Measurements from ENCODE around the gene XIST. TPM values are rescaled to one million over a fixed set of nuclear protein-coding genes. Genes with fewer than 3 reads are reported as not detected.

Gene XIST
- total and polyA plus RNA-seq, 2 donors (not counting 1 experiment from before 2014, with no cell fraction given): 0.07 to 97.9 TPM

DNA sequence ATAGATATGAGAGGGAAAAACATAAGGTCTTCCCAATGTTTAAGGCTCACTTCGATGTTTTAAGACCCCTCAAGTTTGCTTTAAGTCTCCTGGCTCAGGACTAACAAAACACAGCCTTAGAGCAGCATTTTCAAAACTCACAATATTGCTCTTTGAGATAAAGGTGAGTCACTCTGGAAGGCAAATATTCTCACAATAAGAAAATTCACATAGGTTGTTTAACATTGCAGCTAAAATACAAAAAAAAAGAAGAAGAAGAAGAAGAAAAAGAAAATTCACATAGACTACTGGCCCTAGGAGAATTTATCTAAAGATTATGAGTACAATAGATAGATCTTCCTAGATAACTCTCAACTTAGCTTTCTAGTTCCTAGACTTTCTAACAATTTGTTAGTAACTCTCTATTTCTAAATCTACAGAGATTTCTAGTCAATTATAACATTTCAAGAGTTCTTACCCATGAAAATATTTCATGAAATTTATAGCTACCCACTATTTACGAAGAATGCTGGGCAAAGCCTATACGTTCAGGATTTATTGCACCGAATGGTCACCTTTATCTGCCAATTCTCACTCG, 22.5 kb downstream of the XIST start:
- H3K9me3 ChIP-seq (ENCODE audit: control insufficient read depth, insufficient read depth, low read depth, low read length): no peaks in the 10 kb centered on the region
- no peak overlapping the region for H3K4me3 ChIP-seq (replicated peaks in 1 of 4; ENCODE audit: control extremely low read depth in 1 of 4, insufficient read depth in 1 of 4, low read depth in 3 of 4, low read length in 4 of 4)
- H3K4me2 ChIP-seq (ENCODE audit: extremely low read depth, insufficient read depth, low read length): no peak overlapping the region
- no peak overlapping the region for H2AFZ ChIP-seq (ENCODE audit: low read length)
- DNase-seq (ENCODE audit: low read depth in 2 of 2): no peak
- H3K27ac ChIP-seq (ENCODE audit: insufficient read depth, low read length): no peak overlapping the region
- H3K9ac ChIP-seq (ENCODE audit: insufficient read depth, low read length): no peak overlapping the region
- peaks cover 3% of the 10 kb centered on the region for H4K20me1 ChIP-seq (ENCODE audit: control insufficient read depth, extremely low read depth, insufficient read depth, low read length)
- H3K27me3 ChIP-seq (ENCODE audit: control insufficient read depth, insufficient read depth, low read length): no peaks in the 10 kb centered on the region
- no peaks in the 10 kb centered on the region for H3K36me3 ChIP-seq (ENCODE audit: control insufficient read depth, insufficient read depth, low read length)
- TF ChIP-seq, protein P1, sequence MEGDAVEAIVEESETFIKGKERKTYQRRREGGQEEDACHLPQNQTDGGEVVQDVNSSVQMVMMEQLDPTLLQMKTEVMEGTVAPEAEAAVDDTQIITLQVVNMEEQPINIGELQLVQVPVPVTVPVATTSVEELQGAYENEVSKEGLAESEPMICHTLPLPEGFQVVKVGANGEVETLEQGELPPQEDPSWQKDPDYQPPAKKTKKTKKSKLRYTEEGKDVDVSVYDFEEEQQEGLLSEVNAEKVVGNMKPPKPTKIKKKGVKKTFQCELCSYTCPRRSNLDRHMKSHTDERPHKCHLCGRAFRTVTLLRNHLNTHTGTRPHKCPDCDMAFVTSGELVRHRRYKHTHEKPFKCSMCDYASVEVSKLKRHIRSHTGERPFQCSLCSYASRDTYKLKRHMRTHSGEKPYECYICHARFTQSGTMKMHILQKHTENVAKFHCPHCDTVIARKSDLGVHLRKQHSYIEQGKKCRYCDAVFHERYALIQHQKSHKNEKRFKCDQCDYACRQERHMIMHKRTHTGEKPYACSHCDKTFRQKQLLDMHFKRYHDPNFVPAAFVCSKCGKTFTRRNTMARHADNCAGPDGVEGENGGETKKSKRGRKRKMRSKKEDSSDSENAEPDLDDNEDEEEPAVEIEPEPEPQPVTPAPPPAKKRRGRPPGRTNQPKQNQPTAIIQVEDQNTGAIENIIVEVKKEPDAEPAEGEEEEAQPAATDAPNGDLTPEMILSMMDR (conservative IDR thresholded peaks at IDR 0.05 in 1 of 2, IDR thresholded peaks at IDR 0.05 in 1 of 2; ENCODE audit: low read depth in 1 of 2, low read length in 2 of 2): no peak
- no peak for TF ChIP-seq EZH2 (IDR thresholded peaks at IDR 0.05; ENCODE audit: low read length, missing control alignments)
- H3K79me2 ChIP-seq (ENCODE audit: control insufficient read depth, insufficient read depth, low read length): peaks cover 19% of the 10 kb centered on the region
- H3K4me1 ChIP-seq (ENCODE audit: control insufficient read depth, extremely low read depth, insufficient read depth, low read length): no peaks in the 10 kb centered on the region

DNA sequence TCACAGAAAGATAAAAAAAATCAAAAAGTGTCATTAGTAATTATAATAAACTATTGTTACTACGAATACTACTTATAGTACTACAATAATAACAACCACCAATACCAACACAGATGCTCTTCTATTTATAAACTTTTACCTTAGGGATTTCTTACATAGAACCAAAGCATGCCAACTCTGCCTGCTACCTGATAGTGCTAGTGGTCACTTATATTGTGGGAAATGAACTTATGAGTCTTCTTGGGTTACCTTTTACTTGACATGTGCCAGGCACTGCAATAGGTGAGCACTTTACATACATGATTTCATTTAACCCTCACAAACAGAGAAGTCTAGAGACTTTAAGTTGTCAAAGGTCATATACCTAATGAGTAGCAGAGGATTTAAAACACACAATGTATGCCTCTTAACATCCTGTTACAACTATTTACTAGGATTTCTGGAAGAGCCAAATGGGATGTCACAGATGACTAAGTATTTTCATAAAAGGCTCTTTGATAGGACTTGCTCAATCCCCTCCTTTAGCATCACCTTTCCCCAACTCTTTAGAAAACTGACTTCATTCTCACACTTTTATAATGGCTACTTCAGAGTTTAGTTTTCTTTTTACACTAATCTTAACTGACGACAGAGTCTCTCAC, 24.3 kb downstream of the XIST start:
- H3K36me3 ChIP-seq (ENCODE audit: control insufficient read depth, insufficient read depth, low read length): no peaks in the 10 kb centered on the region
- H4K20me1 ChIP-seq (ENCODE audit: control insufficient read depth, extremely low read depth, insufficient read depth, low read length): peaks cover 3% of the 10 kb centered on the region
- no peak overlapping the region for H3K9ac ChIP-seq (ENCODE audit: insufficient read depth, low read length)
- no peaks in the 10 kb centered on the region for H3K9me3 ChIP-seq (ENCODE audit: control insufficient read depth, insufficient read depth, low read depth, low read length)
- H3K4me3 ChIP-seq (replicated peaks in 1 of 4; ENCODE audit: control extremely low read depth in 1 of 4, insufficient read depth in 1 of 4, low read depth in 3 of 4, low read length in 4 of 4): no peak overlapping the region
- no peak overlapping the region for H3K4me2 ChIP-seq (ENCODE audit: extremely low read depth, insufficient read depth, low read length)
- DNase-seq (ENCODE audit: low read depth in 2 of 2): no peak
- no peak overlapping the region for H2AFZ ChIP-seq (ENCODE audit: low read length)
- peaks cover 10% of the 10 kb centered on the region for H3K79me2 ChIP-seq (ENCODE audit: control insufficient read depth, insufficient read depth, low read length)
- H3K4me1 ChIP-seq (ENCODE audit: control insufficient read depth, extremely low read depth, insufficient read depth, low read length): no peaks in the 10 kb centered on the region
- no peaks in the 10 kb centered on the region for H3K27me3 ChIP-seq (ENCODE audit: control insufficient read depth, insufficient read depth, low read length)
- TF ChIP-seq, protein P1 (conservative IDR thresholded peaks at IDR 0.05 in 1 of 2, IDR thresholded peaks at IDR 0.05 in 1 of 2; ENCODE audit: low read depth in 1 of 2, low read length in 2 of 2): no peak
- TF ChIP-seq EZH2 (IDR thresholded peaks at IDR 0.05; ENCODE audit: low read length, missing control alignments): no peak
- H3K27ac ChIP-seq (ENCODE audit: insufficient read depth, low read length): no peak overlapping the region

DNA sequence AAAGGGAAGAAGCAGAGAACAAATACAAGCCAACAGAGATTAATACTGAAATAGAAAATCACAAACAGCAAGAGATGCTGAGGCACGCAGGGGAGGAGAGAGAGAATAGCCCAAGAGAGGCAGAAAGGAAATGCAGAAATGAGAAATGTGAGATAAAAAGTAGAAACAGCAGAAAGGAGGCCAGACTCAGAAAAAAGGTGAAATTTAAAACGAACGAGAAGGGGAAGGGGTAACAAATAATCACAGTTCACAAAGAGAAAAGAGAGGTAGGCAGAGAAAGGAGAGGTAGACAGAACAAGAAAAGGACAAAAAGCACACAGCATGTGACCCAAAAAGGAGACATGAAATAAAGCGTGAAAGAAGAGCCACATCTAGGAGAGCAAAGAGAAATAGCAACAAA, 25.1 kb downstream of the XIST start:
- Histone ChIP-seq H3K79me2 (ENCODE audit: control insufficient read depth, insufficient read depth, low read length) (peaks cover 7% of the 10 kb centered on the region), H3K36me3 (ENCODE audit: control insufficient read depth, insufficient read depth, low read length) (no peaks in the 10 kb centered on the region), H3K27me3 (ENCODE audit: control insufficient read depth, insufficient read depth, low read length) (no peaks in the 10 kb centered on the region), H3K4me1 (ENCODE audit: control insufficient read depth, extremely low read depth, insufficient read depth, low read length) (no peaks in the 10 kb centered on the region), H4K20me1 (ENCODE audit: control insufficient read depth, extremely low read depth, insufficient read depth, low read length) (peaks cover 3% of the 10 kb centered on the region), H3K4me3 (replicated peaks in 1 of 4; ENCODE audit: control extremely low read depth in 1 of 4, insufficient read depth in 1 of 4, low read depth in 3 of 4, low read length in 4 of 4) (no peak overlapping the region), H3K4me2 (ENCODE audit: extremely low read depth, insufficient read depth, low read length) (no peak overlapping the region), H3K9ac (ENCODE audit: insufficient read depth, low read length) (no peak overlapping the region), H3K9me3 (ENCODE audit: control insufficient read depth, insufficient read depth, low read depth, low read length) (no peaks in the 10 kb centered on the region), H3K27ac (ENCODE audit: insufficient read depth, low read length) (no peak overlapping the region), H2AFZ (ENCODE audit: low read length) (no peak overlapping the region)
- DNase-seq (ENCODE audit: low read depth in 2 of 2): no peak
- TF ChIP-seq EZH2 (IDR thresholded peaks at IDR 0.05; ENCODE audit: low read length, missing control alignments): no peak
- TF ChIP-seq, protein P1 (conservative IDR thresholded peaks at IDR 0.05 in 1 of 2, IDR thresholded peaks at IDR 0.05 in 1 of 2; ENCODE audit: low read depth in 1 of 2, low read length in 2 of 2): no peak
